SK-N-SH treated with all-trans-retinoic acid at 6 μM for 48 hours (cell line): ENCODE results near the gene HCK.

Source experiments
- ARNTL ChIP-seq: fragments of 450-650 bp; formaldehyde crosslinking; IDR thresholded peaks from 2 replicates; pipeline ENCODE4 v1.5.0; 2020; ENCODE audit warnings: low read depth, mild to moderate bottlenecking, moderate library complexity, borderline replicate concordance
- CSRNP3 ChIP-seq: fragments of 250-450 bp; sonication (Bioruptor Pico); IDR thresholded peaks from 2 replicates; pipeline ENCODE4 v1.5.1; 2021; ENCODE audit warnings: mild to moderate bottlenecking, moderate library complexity
- ISL1 ChIP-seq: fragments of 250-450 bp; sonication (Bioruptor Pico); IDR thresholded peaks from 2 replicates; pipeline ENCODE4 v2.1.2; 2022; ENCODE audit warnings: mild to moderate bottlenecking, moderate library complexity
- OSR1 ChIP-seq: fragments of 250-450 bp; sonication (Bioruptor Pico); IDR thresholded peaks from 2 replicates; pipeline ENCODE4 v1.8.0; 2022; ENCODE audit warnings: moderate library complexity, mild to moderate bottlenecking, inconsistent platforms
- PATZ1 ChIP-seq: fragments of 250-450 bp; sonication (Bioruptor Pico); IDR thresholded peaks from 2 replicates; pipeline ENCODE4 v1.8.0; 2020; ENCODE audit warnings: mild to moderate bottlenecking, moderate library complexity, borderline replicate concordance
- RARB ChIP-seq: fragments of 250-450 bp; sonication (Bioruptor Pico); IDR thresholded peaks from 2 replicates; pipeline ENCODE4 v1.8.0; 2021; ENCODE audit warnings: mild to moderate bottlenecking, moderate library complexity
- TSHZ2 ChIP-seq: fragments of 250-450 bp; sonication (Bioruptor Pico); IDR thresholded peaks from 2 replicates; pipeline ENCODE4 v1.5.0; 2020; ENCODE audit warnings: mild to moderate bottlenecking, moderate library complexity
- ZNF565 ChIP-seq: fragments of 450-650 bp; formaldehyde crosslinking; conservative IDR thresholded peaks from 2 replicates; pipeline ENCODE4 v1.5.0; 2020; ENCODE audit warnings: low read depth, mild to moderate bottlenecking, moderate library complexity

GRCh38 chr20:32019156-32019510 lies 32.9 kb upstream of the HCK start:
- TF ChIP-seq TSHZ2 (CRISPR knock-in tag) (no peak), CSRNP3 (CRISPR knock-in tag) (no peak), OSR1 (CRISPR knock-in tag) (no peak), RARB (CRISPR knock-in tag) (no peak), ZNF565 (CRISPR knock-in tag) (no peak), PATZ1 (CRISPR knock-in tag) (no peak), ISL1 (CRISPR knock-in tag) (no peak), ARNTL (CRISPR knock-in tag) (no peak)
